Fibroblast of mammary gland (primary cell): ENCODE measurements around the gene ARHGEF38.

Experiments
- DNase-seq: peaks from one replicate; pipeline ENCODE4 v3.0.0-alpha.2; 2010; ENCODE audit warnings: low read depth
- H3K4me3 ChIP-seq: 2 replicates; pipeline ENCODE4 v1.5.1; 2011; ENCODE audit warnings: low read depth, mild to moderate bottlenecking, low read length, moderate library complexity; ENCODE audit not compliant: control insufficient read depth
- TF ChIP-seq, protein P1 (sequence below): conservative IDR thresholded peaks from 2 replicates; pipeline ENCODE4 v1.5.1; 2011; ENCODE audit warnings: low read depth, low read length, inconsistent platforms; ENCODE audit not compliant: control insufficient read depth, insufficient read depth

ARHGEF38 gene

DNA sequence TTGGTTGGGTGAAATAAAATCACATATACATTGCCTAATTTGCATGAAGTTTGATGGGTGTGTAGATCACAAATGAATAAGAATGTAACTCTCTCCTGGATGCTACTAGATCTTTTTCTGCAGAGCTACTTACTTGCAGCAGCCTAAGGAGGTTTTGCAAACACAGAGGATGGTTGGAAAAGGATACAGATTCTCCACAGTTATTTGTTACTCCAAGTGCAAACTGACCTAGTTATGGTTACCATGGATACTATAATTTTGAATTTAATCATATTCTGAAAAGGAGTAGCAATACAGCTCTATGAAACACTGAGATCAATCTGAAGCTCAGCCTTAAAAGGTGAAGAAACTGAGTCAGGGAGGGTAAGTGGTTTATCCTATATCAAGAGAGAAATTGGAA is 9.1 kb upstream of the ARHGEF38 start:
- TF ChIP-seq, protein P1, sequence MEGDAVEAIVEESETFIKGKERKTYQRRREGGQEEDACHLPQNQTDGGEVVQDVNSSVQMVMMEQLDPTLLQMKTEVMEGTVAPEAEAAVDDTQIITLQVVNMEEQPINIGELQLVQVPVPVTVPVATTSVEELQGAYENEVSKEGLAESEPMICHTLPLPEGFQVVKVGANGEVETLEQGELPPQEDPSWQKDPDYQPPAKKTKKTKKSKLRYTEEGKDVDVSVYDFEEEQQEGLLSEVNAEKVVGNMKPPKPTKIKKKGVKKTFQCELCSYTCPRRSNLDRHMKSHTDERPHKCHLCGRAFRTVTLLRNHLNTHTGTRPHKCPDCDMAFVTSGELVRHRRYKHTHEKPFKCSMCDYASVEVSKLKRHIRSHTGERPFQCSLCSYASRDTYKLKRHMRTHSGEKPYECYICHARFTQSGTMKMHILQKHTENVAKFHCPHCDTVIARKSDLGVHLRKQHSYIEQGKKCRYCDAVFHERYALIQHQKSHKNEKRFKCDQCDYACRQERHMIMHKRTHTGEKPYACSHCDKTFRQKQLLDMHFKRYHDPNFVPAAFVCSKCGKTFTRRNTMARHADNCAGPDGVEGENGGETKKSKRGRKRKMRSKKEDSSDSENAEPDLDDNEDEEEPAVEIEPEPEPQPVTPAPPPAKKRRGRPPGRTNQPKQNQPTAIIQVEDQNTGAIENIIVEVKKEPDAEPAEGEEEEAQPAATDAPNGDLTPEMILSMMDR: no peak
- H3K4me3 ChIP-seq: no peak overlapping the region
- DNase-seq: no peak

DNA sequence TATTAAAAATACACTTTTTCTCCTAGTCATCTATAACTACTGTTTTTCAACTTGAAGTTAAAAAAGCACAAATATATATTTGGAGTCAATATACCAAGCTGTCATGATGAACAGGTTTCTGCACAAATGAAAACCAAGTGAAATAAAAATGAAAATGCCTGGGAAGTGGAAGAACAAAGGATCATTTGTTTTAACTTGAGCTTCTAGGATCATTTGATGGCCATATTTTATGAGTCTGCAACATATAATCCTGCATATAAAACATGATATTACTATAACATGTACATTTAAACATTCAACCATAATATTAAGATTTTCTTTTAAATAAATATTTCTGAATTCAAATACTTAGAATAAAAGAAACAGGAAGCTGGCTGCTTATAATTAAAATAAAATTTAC is 8.5 kb upstream of the ARHGEF38 start:
- TF ChIP-seq, protein P1: no peak
- no peak for DNase-seq
- H3K4me3 ChIP-seq: no peak overlapping the region

DNA sequence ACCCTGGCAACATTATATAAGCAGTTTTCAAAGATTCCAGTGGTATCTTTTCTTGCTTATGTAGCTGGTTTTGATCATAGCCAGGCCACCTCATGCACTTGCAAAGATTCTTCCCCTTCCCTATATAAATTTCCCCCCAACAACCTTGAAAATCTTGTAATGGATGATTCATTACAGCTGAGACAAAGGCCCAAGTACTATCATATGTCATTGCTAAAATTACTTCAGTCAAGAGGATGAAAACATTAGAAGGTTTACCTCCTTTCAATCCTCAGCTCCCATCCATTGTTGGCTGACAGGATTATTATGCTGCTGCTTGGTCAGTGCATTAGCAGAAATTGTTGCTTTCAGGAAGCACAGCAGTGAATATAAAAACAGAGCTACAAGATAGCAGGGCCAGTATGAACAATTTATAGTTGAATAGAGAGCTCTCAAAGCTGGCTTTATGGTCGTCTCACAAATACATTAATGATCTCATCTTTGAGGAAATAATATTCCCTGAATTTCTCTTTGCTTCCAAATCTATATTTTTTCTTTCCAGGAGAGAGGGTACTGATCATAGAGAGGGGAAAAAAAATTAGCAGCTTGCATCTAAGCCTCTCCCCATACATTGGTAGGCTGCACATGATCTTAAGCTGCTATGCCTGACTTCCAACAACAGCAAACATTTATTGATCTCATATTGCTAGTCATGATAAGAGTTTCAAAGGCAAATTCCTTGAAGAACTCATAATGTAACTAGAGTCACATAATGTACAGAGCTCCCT is 7.7 kb upstream of the ARHGEF38 start:
- TF ChIP-seq, protein P1: no peak
- no peak overlapping the region for H3K4me3 ChIP-seq
- DNase-seq: peak; percentile 4

DNA sequence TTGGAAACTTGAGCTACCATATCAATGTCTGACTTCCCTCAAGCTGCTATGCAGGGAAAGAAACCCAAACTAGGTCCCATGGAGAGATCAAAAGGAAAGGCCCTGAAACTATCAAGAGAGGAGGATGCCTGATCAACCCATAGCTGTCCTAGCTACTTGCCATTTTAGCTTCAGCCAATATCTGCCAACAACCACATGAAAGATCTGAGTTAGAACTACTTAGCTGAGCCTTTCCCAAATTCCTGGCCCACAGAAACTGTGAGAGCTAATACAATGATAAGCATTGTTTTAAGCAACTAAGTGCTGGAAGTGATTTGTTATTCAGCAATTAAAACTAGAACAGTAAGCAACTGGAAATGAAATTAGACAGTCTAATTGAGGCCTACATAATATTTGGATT is 6.3 kb upstream of the ARHGEF38 start:
- no peak overlapping the region for H3K4me3 ChIP-seq
- TF ChIP-seq, protein P1: no peak

DNA sequence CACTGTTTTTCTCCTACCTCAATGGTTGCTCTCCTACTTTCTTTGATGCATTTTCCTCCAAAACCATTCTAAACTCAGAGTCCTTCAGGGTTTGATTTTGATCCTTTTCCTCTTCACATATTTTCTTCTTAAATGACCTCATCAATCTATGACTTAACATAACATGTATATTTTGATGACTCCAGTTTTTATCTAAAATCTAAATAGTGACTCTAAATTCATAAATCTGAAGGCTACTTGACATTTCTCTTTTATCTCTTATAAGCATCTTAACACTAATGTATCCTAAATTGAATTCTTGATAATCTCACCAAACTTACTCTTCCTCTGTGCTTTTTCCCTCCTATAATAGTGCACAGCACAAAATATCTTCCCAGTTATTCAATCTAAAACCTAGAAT is 4.7 kb upstream of the ARHGEF38 start:
- H3K4me3 ChIP-seq: no peak overlapping the region
- no peak for DNase-seq
- TF ChIP-seq, protein P1: no peak

More for the DNA sequence above, 6.3 kb upstream of the ARHGEF38 start:
- no peak for DNase-seq

DNA sequence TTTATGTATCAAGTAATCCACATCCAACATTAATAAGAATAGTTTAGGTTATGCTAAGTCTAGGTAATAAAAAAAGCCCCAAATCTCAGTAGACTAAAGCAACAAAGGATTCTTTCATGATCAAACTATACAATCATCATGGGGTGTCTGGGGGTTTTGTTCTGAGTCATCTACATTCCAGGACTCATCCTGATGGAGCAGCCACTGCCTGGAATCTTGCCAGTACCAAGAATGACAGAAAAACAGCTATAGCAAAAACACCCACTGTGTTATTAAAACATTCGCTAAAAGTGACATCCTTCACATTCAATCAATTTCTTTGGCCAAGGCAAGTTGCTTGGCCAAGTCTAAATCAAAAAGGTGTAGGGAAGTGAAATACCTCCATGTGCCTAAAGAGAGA is 3.9 kb upstream of the ARHGEF38 start:
- DNase-seq: peak; percentile 21
- H3K4me3 ChIP-seq: no peak overlapping the region
- TF ChIP-seq, protein P1: no peak

DNA sequence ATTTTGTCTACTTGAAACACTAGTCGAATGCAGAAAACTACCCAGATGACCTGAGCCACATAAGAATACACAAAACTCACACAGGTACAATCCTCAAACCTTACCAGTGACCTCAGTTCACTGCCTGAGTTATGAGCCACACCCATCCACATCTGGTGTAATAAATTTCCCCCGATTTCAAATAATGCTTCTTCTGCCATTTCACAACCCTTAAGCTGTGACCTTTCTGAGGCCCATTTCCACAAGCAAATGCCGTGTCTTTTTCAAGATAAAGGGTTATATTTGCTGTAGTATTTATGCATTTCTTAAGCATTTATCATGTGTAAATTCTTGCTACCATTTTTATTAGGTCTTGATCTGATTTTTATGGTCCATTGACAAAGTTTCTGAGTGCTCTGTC is 1.8 kb upstream of the ARHGEF38 start:
- H3K4me3 ChIP-seq: no peak overlapping the region
- DNase-seq: peak; percentile 5
- TF ChIP-seq, protein P1: no peak
